GM12878 (cell line): ENCODE results near the gene BMP8B. TPM values are rescaled to one million over a fixed set of nuclear protein-coding genes. Genes with fewer than 3 reads are reported as not detected.

Experiments used
- ATAC-seq: fragments of 200-7000 bp; cut with Tn5 transposase; 3 replicates; pipeline ENCODE4 v1.9.1; 2020; ENCODE audit warnings: mild to moderate bottlenecking, moderate library complexity
- BruUV-seq: library from RNA; stranded (reverse); fragments of 400-500 nt; replicated peaks from 2 replicates; lab custom pipeline; 2021; lab: Mats Ljungman, UMichigan
- CTCF ChIA-PET: fragments of 300-600 bp; sonication (Branson Sonifier 250); formaldehyde crosslinking; extraction: SDS; loops from one replicate; lab custom pipeline; 2021; ENCODE audit warnings: inconsistent platforms; lab: Yijun Ruan, JAX
- POLR2A ChIA-PET: fragments of 350-600 bp; formaldehyde crosslinking; extraction: SDS; loops from one replicate; lab custom pipeline; 2021; ENCODE audit warnings: inconsistent platforms; lab: Charles Lee
- RAD21 ChIA-PET: fragments of 300-600 bp; sonication (Branson Sonifier 250); formaldehyde crosslinking; loops from one replicate; lab custom pipeline; 2023; ENCODE audit warnings: antibody characterized with exemption; ENCODE audit not compliant: unreplicated experiment; lab: Charles Lee
- SMC1A ChIA-PET: fragments of 300-600 bp; sonication (Branson Sonifier 250); formaldehyde crosslinking; loops from one replicate; lab custom pipeline; 2023; ENCODE audit not compliant: unreplicated experiment, uncharacterized antibody; lab: Charles Lee
- DNase-seq: peaks from one replicate; pipeline ENCODE4 v3.0.0-alpha.2; 2011; ENCODE audit warnings: low read depth, low spot score
- FAIRE-seq: peaks from 3 replicates; lab custom pipeline; 2011; peaks lifted over from hg19 to GRCh38; lab: Jason Lieb, UNC
- H2AFZ ChIP-seq: 2 replicates; pipeline ENCODE4 v1.6.0; 2011; ENCODE audit warnings: low read depth, low read length, control low read depth; ENCODE audit not compliant: control insufficient read depth
- H3K27ac ChIP-seq: 2 replicates; pipeline ENCODE4 v1.5.1; 2011; ENCODE audit warnings: control low read depth; ENCODE audit not compliant: control insufficient read depth, insufficient read depth
- H3K27me3 ChIP-seq, 2 experiments: replicated peaks in 1 of 2; 2 replicates each; pipeline versions ENCODE4 v1.6.0 to v1.6.1; 2011; ENCODE audit warnings: low read length in 1 of 2; ENCODE audit not compliant: control insufficient read depth in 2 of 2, insufficient read depth in 2 of 2
- H3K36me3 ChIP-seq, 2 experiments: 2 replicates each; pipeline ENCODE4 v1.5.1; 2011; ENCODE audit warnings: low read length in 1 of 2; ENCODE audit not compliant: control insufficient read depth in 2 of 2, insufficient read depth in 2 of 2
- H3K4me1 ChIP-seq: 2 replicates; pipeline ENCODE4 v1.6.1; 2011; ENCODE audit warnings: mild to moderate bottlenecking, low read length, moderate library complexity, mixed read lengths; ENCODE audit not compliant: control insufficient read depth, insufficient read depth
- H3K4me2 ChIP-seq: 2 replicates; pipeline ENCODE4 v1.6.0; 2011; ENCODE audit warnings: control low read depth; ENCODE audit not compliant: control insufficient read depth, insufficient read depth
- H3K4me3 ChIP-seq: fragments of 200-600 bp; sonication (generic); 2 replicates; pipeline ENCODE4 v1.5.1; 2016
- H3K79me2 ChIP-seq: 2 replicates; pipeline ENCODE4 v1.6.0; 2011; ENCODE audit warnings: low read length; ENCODE audit not compliant: control insufficient read depth, insufficient read depth
- H3K9ac ChIP-seq: 2 replicates; pipeline ENCODE4 v1.8.0; 2011; ENCODE audit warnings: low read length, control low read depth, mixed read lengths; ENCODE audit not compliant: control insufficient read depth, insufficient read depth
- H3K9me3 ChIP-seq: replicated peaks from 3 replicates; pipeline ENCODE4 v1.5.1; 2011; ENCODE audit warnings: mild to moderate bottlenecking, low read length; ENCODE audit not compliant: control insufficient read depth, insufficient read depth
- H4K20me1 ChIP-seq: 2 replicates; pipeline ENCODE4 v1.6.0; 2011; ENCODE audit not compliant: control insufficient read depth, insufficient read depth
- CBX3 ChIP-seq: fragments of 200-600 bp; sonication (generic); IDR thresholded peaks from 2 replicates; pipeline ENCODE4 v1.6.1; 2016; ENCODE audit warnings: low read depth, borderline replicate concordance
- E2F8 ChIP-seq: fragments of 450-650 bp; IDR thresholded peaks from 2 replicates; pipeline ENCODE4 v1.6.1; 2018; ENCODE audit warnings: mild to moderate bottlenecking, low read depth, moderate library complexity; ENCODE audit not compliant: partially characterized antibody
- IKZF1 ChIP-seq: fragments of 450-650 bp; conservative IDR thresholded peaks from 2 replicates; pipeline ENCODE4 v1.6.1; 2017; ENCODE audit warnings: antibody characterized with exemption, mild to moderate bottlenecking
- NR2F1 ChIP-seq: fragments of 450-650 bp; conservative IDR thresholded peaks from 2 replicates; pipeline ENCODE4 v1.6.1; 2017; ENCODE audit warnings: mild to moderate bottlenecking
- PML ChIP-seq: IDR thresholded peaks from 2 replicates; pipeline ENCODE4 v1.6.1; 2012; ENCODE audit warnings: low read length, inconsistent platforms
- RUNX3 ChIP-seq: IDR thresholded peaks from 2 replicates; pipeline ENCODE4 v1.6.1; 2012; ENCODE audit warnings: low read length, inconsistent platforms
- SREBF2 ChIP-seq: IDR thresholded peaks from 2 replicates; pipeline ENCODE4 v1.6.1; 2012; ENCODE audit warnings: mild to moderate bottlenecking, low read length
- YY1 ChIP-seq: IDR thresholded peaks from 2 replicates; pipeline ENCODE4 v1.6.1; 2011; ENCODE audit warnings: low read depth, mild to moderate bottlenecking, low read length
- WGBS: methylation state at CpG from one replicate; pipeline ENCODE4 v1.1.6; 2016; ENCODE audit warnings: low lambda C conversion rate; ENCODE audit not compliant: insufficient replicate concordance, insufficient coverage; ENCODE audit errors: missing lambda C conversion rate; 5-methylcytosine and 5-hydroxymethylcytosine counted together
- in situ Hi-C: fragments of 300-500 bp; cut with MboI; formaldehyde crosslinking; loops from 9 replicates; pipeline ENCODE4 v1.14.3; 2018; ENCODE audit warnings: mixed read lengths
- intact Hi-C: fragments of 100-400 bp; cut with micrococcal nuclease; formaldehyde crosslinking; loops from one replicate; pipeline ENCODE4 v1.14.2; 2022; ENCODE audit not compliant: unreplicated experiment
- polyA plus RNA-seq, 11 experiments: library from polyadenylated mRNA; depleted of rRNA in 4 of 11; unstranded in 6 of 11; stranded (reverse) in 5 of 11; fragments of >200 nt; fragmentation: Nextera tagmentation in 4 of 11; fragmentation: Illumina TruSeq in 1 of 11; extraction: Ambion mirVana in 4 of 11; extraction: Trizol in 1 of 11; gene quantifications; 1 replicate in 1 of 11; 2 replicates in 10 of 11; pipeline versions ENCODE4 v1.2.1 to v1.2.3, GENCODE V29; 2011 to 2016; ENCODE audit warnings: inconsistent platforms in 2 of 11, missing spikeins in 2 of 11, low read depth in 1 of 11
- total RNA-seq, 4 experiments: library from RNA; depleted of rRNA in 3 of 4; stranded (reverse); fragments of >200 nt in 3 of 4; fragmentation: Illumina TruSeq in 1 of 4; extraction: Trizol in 1 of 4; gene quantifications; 2 replicates each; pipeline versions ENCODE4 v1.2.1 to v1.2.3, GENCODE V29; 2013 to 2021
- TF ChIP-seq, protein P1 (sequence below): IDR thresholded peaks from 2 replicates; pipeline ENCODE4 v1.6.1; 2011; ENCODE audit warnings: borderline replicate concordance, low read depth, mild to moderate bottlenecking, moderate library complexity, low read length; ENCODE audit not compliant: insufficient read depth, poor library complexity, severe bottlenecking

Gene BMP8B
- total and polyA plus RNA-seq, 10 of the 15 experiments (the other 5 are each of a cell fraction or from before 2014, with no cell fraction given), result 0.09 to 1.2 (median 0.52) TPM

GRCh38 chr1:39737546-39738169, 51.0 kb downstream of the BMP8B start:
- POLR2A ChIA-PET, result no interaction called here
- H2AFZ ChIP-seq, result no peak overlapping the region; the same call in 1 of the 2 replicates
- H3K36me3 ChIP-seq, result no peaks in the 10 kb centered on the region; a peak in 2 of 4 replicates

DNA sequence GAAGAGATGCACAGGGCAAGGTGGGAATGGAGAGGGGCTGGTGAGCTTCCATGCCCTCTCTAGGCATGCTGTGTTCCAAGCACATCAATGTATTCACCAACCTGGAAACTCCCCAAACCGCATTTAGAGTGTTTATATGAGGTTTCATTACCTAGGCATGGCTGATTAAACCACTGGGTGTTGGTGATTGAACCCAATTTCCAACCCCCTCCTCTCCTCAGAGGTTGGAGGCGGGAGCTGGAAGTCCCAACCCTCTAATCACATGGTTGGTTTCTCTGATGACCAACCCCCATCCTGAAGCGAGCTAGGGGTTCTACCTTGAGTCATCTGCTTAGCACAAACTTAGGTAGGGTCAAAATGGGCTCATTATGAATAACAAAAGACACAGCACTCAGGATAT, 52.9 kb downstream of the BMP8B start:
- CTCF ChIA-PET, result interaction anchor here (0.6 to 1.1 kb wide), 4 partner anchors 28 to 80 kb away, joined by 3 to 5 read pairs (median 4); no protein-coding TSS in a partner anchor
- DNase-seq, result no peak
- H3K9me3 ChIP-seq, result no peaks in the 10 kb centered on the region
- ATAC-seq, result peak; percentile 6; the same call in 1 of the 3 replicates
- H2AFZ ChIP-seq, result no peak overlapping the region
- in situ Hi-C loops, result no loop called here
- H3K36me3 ChIP-seq, result no peaks in the 10 kb centered on the region
- peaks cover 9% of the 10 kb centered on the region for H3K4me1 ChIP-seq
- H3K9ac ChIP-seq, result no peak overlapping the region
- intact Hi-C loops, result no loop called here
- no peaks in the 10 kb centered on the region for H4K20me1 ChIP-seq
- no peaks in the 10 kb centered on the region for H3K27me3 ChIP-seq
- peak; percentile 41 for FAIRE-seq
- SMC1A ChIA-PET, result interaction anchor here (0.9 to 1.2 kb wide), 2 partner anchors 9 to 78 kb away, joined by 3 read pairs; no protein-coding TSS in a partner anchor
- BruUV-seq, result no TSS peak
- RAD21 ChIA-PET, result no interaction called here
- peaks cover 19% of the 10 kb centered on the region for H3K79me2 ChIP-seq
- H3K27ac ChIP-seq, result no peak overlapping the region
- no peak overlapping the region for H3K4me2 ChIP-seq
- POLR2A ChIA-PET, result no interaction called here
- H3K4me3 ChIP-seq, result no peak overlapping the region
- 0% methylated on average over 3 of the region's 3 CpGs for WGBS
- TF ChIP-seq SREBF2, result no peak
- TF ChIP-seq NR2F1, result no peak
- TF ChIP-seq, protein P1, sequence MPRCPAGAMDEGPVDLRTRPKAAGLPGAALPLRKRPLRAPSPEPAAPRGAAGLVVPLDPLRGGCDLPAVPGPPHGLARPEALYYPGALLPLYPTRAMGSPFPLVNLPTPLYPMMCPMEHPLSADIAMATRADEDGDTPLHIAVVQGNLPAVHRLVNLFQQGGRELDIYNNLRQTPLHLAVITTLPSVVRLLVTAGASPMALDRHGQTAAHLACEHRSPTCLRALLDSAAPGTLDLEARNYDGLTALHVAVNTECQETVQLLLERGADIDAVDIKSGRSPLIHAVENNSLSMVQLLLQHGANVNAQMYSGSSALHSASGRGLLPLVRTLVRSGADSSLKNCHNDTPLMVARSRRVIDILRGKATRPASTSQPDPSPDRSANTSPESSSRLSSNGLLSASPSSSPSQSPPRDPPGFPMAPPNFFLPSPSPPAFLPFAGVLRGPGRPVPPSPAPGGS, result no peak
- no peak for TF ChIP-seq YY1
- no peak for TF ChIP-seq CBX3
- no peak for TF ChIP-seq E2F8

More at GRCh38 chr1:39737546-39738169, 51.0 kb downstream of the BMP8B start:
- RAD21 ChIA-PET, result no interaction called here
- DNase-seq (no peak), ATAC-seq (no peak), FAIRE-seq (no peak)
- in situ Hi-C loops (no loop called here), intact Hi-C loops (no loop called here)
- no peaks in the 10 kb centered on the region for H4K20me1 ChIP-seq
- no peak overlapping the region for H3K27ac ChIP-seq
- H3K4me3 ChIP-seq, result no peak overlapping the region
- no peaks in the 10 kb centered on the region for H3K9me3 ChIP-seq
- TF ChIP-seq PML (0 out of 2 replicates have a peak, but pooled peaks have one; percentile 5), IKZF1 (no peak), RUNX3 (peak; percentile 9; the same call in 1 of the 2 replicates)
- H3K27me3 ChIP-seq, result no peaks in the 10 kb centered on the region
- WGBS, result 72% methylated on average over 9 of the region's 9 CpGs
- BruUV-seq, result no TSS peak
- H3K79me2 ChIP-seq, result peaks cover 21% of the 10 kb centered on the region
- H3K9ac ChIP-seq, result no peak overlapping the region
- peaks cover 9% of the 10 kb centered on the region for H3K4me1 ChIP-seq
- no peak overlapping the region for H3K4me2 ChIP-seq
- CTCF ChIA-PET, result interaction anchor here (0.7 to 2.6 kb wide), 4 partner anchors 10 to 1036 kb away, joined by 3 to 8 read pairs (median 6); no protein-coding TSS in a partner anchor
- SMC1A ChIA-PET, result interaction anchor here (0.7 to 1.6 kb wide), 6 partner anchors 8 to 199 kb away, joined by 3 to 4 read pairs (median 3); no protein-coding TSS in a partner anchor
